GM19035 (cell line): ENCODE data around the gene MYO3B.

Source experiments
- ATAC-seq: cut with Tn5 transposase; IDR thresholded peaks from one replicate; pipeline ENCODE4 v1.9.1; 2021; ENCODE audit not compliant: unreplicated experiment

Gene MYO3B

DNA sequence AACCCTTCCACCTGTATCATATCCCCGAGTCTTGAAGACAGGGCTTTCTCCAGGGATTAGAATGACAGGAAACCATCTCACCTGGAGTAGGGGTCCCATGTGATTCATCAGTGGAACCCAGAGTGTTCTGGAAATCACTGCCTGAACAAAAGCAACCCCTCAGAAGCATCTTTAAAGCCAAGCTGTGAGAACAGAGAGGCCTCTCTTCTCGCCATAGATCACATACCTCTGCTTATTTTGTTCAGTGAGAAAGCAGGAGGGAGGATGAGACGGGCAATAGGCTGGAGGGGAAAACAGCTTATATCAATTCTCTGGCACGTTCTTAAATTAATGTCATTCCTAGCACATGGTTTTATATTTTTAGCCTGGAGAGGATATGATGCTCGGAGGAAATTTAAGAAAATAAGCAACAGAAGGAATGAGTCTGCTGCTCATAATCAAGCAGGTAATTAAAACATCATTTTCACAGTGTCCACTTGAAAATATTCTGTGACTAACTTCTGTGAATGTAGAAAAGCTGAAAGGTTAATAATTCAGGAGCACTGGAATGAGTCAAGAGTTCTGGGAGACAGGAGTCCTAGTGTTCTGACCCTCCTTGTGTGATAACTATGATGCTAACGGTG lies 323.6 kb downstream of the MYO3B start:
- no peak for ATAC-seq

DNA sequence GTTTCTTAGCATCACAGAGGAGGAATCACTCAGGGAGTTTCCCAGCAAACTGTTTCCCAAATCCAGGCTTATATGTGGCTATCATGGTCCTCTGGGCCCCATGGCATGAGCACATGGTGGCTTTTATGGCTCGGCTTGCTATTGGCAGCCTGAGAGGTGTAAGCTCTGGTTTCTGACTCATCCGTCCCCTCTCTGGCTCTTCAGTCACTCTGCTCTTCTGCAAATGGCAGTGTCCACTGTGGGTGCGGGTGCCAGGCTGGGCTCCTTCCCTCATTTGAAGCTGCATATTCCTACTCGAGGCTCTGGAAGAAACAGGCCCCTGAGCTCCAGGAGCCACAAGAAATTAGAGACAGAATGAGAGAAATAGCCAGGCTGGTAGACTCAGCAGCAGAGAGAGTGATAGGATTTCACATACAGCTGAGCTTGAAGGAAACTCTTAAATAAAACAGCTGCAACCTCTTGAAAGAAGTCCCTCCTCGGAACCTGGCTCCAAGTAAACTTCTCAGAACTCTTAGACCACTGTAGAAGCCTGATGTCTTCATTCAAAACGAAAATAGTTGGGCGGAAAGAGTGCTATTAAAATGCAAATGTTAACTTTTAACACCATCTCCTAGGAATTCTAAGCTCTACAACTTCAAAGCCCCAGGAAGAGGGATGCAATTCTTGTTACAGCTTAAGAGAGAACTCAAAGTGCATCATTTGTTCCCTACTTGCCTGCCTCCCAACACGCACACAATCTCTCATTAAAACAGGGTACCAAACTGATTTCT lies 324.6 kb downstream of the MYO3B start:
- no peak for ATAC-seq

DNA sequence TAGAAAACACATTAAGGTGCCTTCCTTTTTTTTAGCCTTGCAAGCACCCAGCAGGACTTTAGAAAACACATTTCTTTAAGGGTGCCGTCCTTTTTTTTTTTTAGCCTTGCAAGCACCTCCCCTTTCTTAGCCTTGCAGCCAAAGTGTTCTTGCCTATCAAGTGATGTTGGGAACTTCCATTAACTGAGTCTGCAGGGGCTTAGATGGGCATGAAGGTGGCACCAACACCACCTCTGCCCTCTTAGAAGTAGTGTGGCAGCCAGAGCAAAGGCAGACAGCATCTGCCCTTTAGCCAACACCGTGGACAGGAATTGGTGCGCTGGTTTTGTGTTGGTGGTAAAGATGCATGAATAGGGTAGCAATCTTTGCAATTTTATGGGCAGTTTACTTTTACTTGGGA lies 325.6 kb downstream of the MYO3B start:
- ATAC-seq: no peak

DNA sequence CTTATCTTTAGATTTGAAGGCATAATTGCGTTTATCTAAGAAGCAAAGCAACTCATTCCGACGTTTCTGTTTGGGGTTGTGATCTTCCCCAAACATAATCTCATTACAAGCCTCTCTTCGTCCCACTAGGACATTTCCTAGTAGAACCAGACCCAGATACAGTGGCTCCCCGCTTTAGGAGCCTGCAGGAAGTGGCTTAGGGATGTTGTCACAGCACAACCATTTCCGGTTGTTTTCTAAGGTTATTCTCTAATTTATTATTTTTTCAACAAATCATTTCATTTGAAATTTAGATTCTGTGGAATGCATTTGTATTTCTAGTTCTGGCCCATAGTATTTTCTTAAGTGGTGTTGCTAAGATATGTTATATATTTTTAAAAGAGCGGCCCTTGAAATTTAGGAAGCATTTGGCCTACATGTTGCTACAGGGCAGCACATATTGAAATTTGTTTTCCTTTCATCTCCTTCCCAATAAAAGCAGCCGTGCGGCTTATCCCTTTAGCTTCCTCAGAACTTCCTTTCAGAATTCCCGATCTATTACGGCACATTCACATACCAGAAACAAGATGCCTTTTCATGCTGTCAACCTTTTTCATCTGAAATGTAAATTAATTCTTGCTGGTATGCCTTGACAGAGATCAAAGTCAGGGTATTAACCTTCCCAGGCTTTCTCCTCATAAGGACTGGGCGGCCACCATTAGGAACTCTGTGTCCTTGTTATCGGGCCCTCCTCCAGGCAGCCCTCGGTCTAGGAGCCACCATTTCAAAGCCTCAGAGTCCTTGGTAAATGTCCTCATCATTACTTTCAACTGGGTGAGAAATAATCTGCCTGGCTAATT lies 326.2 kb downstream of the MYO3B start:
- ATAC-seq: no peak

DNA sequence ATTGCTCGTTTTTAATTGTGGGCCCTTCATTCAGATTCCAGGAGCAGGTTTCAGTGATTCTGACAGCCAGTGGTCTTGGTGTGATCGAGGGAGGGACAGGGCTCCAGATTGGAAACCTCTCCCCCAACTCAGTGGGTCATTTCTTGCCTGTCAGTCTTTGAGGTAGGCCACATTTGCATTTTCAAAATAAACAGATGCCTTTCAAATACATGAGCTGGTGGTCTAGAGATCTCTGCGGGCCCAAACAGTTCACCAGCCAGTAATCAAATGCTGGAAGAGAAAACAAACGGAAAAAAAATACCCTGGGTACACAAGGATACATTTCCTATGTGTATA lies 326.8 kb downstream of the MYO3B start:
- no peak for ATAC-seq

DNA sequence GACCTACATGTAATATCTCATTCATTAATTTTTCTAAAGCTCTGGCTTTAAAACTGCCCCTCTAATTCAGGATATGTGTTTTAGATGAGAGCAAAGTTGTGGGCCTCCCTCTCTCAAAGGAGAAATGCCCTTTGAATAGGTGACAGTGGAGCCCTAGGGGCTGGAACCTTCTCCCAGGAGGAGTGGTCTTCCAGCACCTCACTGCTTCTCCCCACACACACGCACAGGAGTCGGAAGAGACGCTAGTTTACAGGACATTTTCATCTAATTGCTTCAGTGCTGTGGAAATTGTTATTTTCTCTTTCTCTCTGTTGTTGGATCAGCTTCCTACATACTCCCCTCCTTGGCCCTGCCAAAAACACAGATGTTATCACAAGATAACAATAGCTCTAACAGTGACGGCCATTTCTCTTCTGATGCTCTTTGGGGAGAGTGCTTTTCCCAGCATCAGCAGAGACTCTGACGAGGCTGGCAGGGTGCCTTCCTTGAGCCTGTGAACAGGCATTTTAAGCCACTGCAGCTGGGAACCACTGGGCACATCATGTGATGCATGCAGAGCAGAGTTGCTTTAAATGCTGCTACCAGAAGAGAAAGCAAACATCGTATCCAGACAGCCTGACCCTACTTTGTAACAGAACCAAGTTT lies 327.8 kb downstream of the MYO3B start:
- ATAC-seq: no peak

DNA sequence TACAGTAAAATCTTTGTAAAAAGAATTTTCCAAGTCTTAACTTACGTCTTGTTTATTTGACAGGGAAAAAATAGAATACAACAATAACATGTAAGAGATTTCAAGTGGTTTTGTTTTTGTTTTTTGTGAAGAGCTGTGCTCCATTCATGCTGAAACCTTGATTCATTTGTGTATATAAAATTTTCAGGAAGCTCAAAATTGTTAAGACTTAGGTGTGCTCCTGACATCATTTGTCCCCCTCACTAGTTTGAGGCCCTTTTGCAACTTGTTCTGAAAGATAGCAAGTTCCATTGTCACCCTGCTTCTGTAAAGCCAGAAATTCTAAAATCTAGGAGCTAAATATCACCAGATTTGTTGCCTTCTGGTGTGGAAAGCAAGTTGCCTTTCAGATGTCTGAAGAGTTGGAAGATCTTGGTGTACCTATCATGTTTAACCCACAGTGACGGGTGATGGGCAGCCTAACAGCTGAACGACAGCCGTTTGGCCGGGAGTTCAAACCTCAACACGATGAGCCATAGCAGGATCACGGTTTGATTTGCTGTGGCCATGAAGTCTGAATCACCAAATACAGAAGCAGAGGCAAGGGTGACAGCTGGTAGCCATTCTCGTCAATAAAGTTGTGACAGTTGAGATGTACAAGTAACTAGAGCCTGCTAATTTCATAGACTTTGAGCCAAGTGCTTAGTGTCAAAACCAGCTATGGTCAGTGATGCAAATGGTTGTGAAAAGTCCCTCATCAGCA lies 331.7 kb downstream of the MYO3B start:
- peak; percentile 44 for ATAC-seq

DNA sequence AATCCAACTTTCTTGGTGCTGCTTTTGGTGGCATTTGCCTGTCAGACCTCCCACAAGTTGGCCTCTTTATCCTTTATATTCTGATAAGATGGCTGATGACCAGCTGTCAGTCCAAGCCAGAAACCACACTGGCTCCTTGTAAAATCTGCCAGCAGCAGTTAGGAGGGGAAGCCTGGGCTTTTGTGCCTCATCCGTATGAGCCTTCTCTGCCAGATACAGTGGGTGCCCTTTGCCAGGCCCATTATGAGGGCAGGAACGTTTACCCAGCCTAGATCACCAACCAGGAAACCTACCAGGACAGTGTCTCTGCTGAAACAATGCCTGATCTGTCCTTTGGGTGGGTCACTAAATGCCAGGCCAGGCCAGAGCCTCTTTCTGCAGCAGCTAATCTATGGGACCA lies 334.3 kb downstream of the MYO3B start:
- no peak for ATAC-seq

DNA sequence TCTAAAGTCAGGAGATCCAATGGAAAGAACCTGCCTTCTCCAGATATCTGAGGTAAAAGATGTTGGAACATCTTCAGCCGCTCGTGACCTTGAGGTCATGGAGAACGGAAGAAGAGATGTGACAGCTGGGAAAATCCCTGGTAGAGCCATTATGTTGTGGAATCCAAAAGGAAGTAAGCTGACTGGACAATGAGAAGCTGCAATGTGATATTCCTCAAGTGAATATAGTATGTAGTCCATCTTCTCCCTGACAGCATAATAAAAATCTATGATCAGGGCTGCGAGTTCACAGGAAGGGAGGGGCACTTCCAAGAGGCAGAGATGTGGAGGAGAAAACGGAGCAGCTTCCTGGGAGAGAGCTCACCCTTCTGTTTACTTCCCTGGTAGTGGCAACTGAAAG lies 336.2 kb downstream of the MYO3B start:
- no peak for ATAC-seq

DNA sequence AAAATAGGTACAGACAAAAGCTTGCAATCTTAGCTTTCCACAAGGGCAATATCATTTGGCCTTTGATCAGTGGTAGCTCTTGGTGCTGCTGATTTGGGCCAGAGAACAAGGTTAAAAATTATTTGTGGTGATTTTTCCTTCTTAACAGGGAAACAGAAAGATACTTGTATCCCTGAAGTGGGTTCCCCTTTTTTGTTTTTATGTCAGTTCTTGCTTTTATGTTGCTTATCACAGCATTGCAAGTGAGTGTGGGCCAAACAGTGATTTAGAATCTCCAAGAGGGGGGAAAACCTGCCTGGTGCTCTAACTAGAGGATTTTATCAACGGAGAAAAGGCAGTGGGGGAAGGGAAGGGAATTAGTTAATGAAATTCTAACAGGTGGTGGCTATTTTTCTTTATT lies 339.6 kb downstream of the MYO3B start:
- ATAC-seq: no peak

DNA sequence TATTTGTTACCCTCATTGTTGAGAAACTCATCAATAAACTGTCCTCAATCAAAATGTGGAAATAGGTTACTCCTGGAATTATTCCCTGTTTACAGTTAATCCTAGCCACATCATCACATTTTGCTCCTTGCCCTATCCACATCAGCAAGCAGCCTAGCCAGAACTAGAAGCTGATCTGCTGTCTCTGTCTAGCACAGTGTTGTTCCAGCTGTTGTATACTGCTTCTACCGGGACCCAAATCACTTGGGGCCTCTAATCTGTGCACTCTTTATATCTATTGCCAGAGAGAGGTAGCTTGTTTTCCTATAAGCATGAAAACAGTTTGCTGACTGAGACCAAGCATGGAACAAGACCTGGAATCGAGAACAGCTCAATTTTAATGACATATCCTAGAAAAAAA lies 341.0 kb downstream of the MYO3B start:
- ATAC-seq: no peak

DNA sequence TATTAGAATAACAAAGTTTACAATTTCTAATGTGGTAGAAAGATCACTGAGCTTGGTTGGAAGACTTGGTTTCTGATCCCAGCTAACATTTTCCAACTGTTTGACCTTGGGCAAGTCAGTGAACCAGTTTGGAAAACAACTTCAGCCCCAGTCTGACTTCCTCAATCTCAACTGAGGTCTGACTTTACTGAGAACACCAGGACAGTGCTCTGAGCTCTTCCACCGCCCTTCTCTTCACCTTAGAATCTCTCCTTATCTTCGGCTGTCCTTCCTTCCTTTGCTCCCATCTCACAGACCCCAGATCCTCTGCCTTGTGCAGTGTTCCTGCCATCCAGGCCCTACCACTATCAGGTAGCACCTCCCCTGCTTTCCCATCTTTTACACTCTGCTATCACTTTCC lies 343.4 kb downstream of the MYO3B start:
- ATAC-seq: no peak

DNA sequence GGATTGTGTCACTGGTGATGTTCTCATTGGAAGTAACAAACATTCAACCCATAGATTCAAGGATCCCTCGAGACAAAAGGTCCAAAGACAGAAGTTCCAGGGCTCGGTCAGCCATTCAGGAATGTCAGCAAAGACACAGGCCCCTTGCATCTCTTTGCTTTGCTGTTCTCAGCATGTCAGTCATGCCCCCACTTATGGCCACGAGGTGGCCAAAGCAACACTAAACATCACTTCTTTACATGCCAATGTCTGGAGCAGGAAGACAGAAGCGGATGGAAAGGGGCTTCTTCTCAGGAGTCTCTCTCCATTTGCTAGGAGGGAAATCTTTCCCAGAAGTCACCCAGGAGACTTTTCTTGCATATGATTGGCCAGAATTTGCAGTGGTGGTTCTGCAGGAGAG lies 345.6 kb downstream of the MYO3B start:
- no peak for ATAC-seq

DNA sequence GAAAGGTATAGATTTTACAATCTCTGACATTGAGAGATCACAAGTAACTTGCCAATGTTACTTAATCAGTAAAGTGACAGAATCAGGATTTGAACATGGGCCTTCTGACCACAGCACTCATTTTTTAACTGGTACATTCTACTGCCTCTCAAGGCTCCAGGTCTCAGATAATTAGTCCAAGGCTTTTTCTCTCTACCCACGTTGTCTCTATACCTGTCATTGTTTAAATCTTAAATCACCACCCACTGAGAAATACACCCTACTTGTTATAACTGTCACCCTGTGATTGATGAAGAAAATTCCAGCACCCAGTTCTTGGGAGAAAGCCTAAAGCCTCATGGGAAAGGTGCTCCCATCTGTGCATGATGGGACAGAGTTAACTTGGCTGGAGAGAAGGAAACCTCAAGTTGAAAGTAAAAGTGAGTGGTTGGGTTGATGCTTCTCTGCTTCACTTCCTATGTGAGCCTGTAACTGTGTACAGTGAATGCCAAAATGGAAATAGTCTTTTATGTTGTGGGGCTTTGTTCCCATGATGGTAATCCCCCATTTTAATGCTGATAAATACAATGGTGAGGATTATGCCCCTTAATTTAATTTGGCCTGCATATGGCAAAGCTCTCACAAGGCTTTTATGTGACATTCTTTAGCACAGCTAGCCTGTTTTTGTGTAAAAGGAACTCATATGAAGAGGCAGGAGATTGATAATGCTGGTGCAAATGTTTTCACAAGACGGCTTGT lies 347.1 kb downstream of the MYO3B start:
- ATAC-seq: no peak

DNA sequence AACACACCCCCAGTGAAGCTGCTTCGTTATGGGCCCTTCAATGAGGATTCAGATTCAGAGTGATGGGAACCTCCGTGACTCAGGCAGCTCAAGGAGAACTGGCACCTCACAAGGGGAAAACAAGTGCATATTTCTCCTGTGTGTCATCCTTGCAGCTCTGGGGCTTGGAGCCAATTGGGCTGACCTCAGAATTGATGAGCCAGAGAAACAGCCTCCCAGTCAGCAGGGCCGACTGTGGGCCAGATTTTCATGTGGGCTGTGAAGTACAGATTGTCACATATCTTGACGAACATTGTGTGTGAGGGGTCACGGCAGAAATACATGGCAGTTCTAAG lies 347.6 kb downstream of the MYO3B start:
- no peak for ATAC-seq

DNA sequence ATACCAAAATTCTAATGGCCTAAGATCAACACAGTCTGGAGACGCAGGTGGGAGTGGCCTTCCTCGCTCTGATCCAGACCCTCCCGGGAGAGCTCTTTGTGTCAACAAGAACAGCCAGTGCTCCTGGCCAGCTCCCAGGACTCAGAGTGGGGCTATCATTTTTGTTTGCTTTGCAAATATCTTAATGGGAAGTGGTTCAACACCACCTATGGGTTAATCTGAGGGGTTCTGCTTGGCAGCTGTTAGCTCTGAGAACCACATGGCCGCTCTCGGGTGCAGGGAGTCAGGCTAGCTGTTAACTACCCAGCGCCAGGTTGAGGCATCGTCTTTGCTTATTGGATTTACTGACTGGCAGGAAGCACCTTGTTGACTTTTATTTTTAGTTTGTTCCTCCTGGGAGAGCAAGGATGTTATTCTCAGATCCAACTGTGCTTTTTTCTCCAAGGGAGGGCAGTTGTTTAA lies 352.4 kb downstream of the MYO3B start:
- ATAC-seq: no peak

DNA sequence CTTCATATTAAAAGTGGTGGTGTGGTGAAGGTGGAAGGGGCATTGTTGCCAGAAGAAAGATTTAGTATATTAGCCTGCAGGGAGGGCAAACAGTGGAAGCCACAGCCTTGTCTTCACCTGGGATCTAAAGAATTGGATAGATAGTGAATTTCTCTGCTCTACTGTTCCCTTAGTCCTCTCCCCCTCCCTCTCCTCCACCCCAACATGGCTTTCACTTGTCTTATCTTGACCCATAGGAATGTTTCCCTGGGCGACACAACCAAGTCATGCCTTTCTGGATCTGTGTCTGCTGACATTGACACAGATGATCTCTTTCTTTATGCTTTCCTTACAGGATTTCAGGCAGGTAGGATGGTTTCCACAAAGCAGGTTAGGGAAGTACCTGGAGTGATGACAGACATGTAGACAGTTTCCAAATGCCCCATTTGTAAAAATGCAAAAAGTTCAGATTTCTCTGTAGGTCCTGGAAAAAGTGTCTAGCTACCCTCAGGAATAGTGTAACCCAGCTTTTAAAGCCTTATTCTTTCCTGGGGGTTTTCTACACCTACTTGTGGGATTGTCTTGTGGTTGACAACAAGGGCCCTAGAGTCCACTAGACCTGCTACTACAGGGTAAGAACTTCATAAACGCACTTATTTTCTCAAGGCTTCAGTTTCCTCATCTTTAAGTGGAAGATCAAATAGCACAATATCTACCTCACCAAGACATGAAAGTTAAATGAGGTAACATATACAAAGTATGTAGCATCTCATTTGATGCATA lies 353.0 kb downstream of the MYO3B start:
- no peak for ATAC-seq

DNA sequence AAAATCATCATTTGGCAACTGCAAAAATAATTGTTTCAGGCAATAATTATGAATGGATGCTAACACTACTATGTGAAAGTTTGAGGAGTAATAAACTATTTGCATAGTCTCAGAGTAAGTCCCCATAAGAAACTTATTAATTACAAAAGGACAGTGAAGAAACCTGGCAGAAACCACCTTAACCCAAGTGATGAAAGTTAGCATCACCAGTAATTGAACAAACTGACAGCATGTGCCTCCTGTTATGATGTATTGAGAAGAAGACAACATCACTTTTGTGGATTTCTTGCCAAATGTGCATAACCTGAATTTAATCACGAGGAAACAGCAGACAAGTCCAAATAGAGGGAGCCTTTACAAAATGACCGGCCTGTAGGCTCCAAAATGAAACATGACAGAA lies 353.9 kb downstream of the MYO3B start:
- ATAC-seq: no peak

DNA sequence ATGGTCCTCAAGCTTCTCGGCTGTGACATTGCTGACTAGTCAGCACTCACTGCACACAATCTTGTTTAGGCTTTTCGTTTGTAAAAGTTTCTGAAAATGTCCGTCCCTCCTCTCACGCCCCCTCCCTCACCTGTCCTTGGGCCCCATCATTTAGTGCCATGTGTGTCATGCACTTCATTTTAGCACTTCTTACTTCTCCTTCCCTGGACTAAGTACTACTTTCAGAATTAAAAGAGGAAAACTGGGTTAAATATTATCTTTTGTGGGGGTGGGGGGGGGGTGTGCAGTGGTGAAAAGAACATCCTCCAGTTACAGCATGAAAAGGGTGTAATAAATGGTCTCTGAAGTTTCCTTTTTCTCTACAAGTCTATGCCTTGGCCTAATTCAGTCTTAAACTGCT lies 355.2 kb downstream of the MYO3B start:
- no peak for ATAC-seq

DNA sequence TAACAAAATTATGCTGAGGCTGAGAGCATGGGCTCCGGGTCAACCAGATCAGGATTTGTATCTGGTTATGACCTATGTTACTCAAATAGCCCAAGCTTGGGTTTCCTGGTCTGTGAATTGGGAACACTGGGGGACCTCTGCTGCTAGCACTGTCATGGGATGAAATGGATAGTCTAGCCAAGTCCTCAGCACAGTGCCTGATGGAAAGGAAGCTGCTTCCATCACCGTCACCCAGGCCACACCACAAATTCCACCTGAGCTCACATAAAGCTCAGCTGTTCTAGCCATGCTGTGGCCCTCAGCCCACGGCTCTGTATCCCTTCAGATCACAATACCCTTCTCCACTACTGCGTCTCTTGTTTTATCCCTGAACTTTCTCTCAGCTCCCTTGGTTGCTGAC lies 357.6 kb downstream of the MYO3B start:
- no peak for ATAC-seq
